ENCODE results near the gene ATP6V0B. TPM values are rescaled to one million over a fixed set of nuclear protein-coding genes. Genes with fewer than 3 reads are reported as not detected.

ATP6V0B gene
- total and polyA plus RNA-seq, 2 of the 8 experiments (the other 6 are each of a cell fraction or from before 2014, with no cell fraction given) = 105 to 308 TPM

- TF ChIP-seq EP300 (IDR thresholded peaks at IDR 0.05; ENCODE audit: borderline replicate concordance in 1 of 2, low read depth in 2 of 2, low read length in 2 of 2) (no peak), KDM1A (IDR thresholded peaks at IDR 0.05; ENCODE audit: borderline replicate concordance, low read length) (no peak), CHD2 (IDR thresholded peaks at IDR 0.05; ENCODE audit: low read length) (no peak), SP4 (IDR thresholded peaks at IDR 0.05; ENCODE audit: low read length) (no peak), CREB1 (IDR thresholded peaks at IDR 0.05) (no peak), RNF2 (IDR thresholded peaks at IDR 0.05; ENCODE audit: borderline replicate concordance, low read depth, low read length, missing control alignments, poor library complexity, severe bottlenecking) (no peak), NANOG (IDR thresholded peaks at IDR 0.05; ENCODE audit: insufficient read depth, low read depth, low read length, poor library complexity, severe bottlenecking) (no peak), CBX5 (IDR thresholded peaks at IDR 0.05; ENCODE audit: low read depth, low read length) (no peak), ASH2L (IDR thresholded peaks at IDR 0.05; ENCODE audit: low read length) (no peak)
Observed at GRCh38 chr1:43993206-43993914, 18.6 kb downstream of the ATP6V0B start (continued).
